ENCODE results near the gene SPATA2. TPM values are rescaled to one million over a fixed set of nuclear protein-coding genes. Genes with fewer than 3 reads are reported as not detected.

SPATA2 gene
- total and polyA plus RNA-seq, 2 donors (not counting 3 experiments of a cell fraction or from before 2014, with no cell fraction given) = 4.9 to 6.1 TPM

DNA sequence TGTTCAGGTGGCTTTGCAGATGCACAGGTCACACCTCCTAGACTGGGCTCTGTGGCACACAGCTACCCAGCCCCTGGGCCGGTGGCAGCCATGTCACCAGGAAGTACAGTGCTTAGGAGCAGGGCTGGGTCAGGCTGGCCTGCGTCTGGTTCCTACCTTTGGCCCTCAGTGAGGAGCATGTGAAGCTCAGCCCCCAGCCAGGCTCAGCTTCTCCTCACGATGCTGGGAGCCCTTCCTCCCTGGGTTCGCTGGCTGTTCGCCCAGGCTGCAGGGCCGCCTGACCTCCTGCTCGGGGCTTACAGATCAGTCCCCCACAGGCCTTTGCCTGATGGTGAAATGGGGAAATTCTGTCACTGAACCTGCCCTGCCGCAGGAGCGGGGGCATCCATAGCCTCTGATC is 23.1 kb downstream of the SPATA2 start:
- no peaks in the 10 kb centered on the region for H3K9me3 ChIP-seq (replicated peaks; ENCODE audit: control insufficient read depth, insufficient read depth, low read length)
- no peaks in the 10 kb centered on the region for H3K36me3 ChIP-seq (ENCODE audit: control insufficient read depth in 2 of 2, extremely low read depth in 1 of 2, insufficient read depth in 2 of 2, low read length in 2 of 2)
- DNase-seq (ENCODE audit: low read depth, low spot score) (no peak), FAIRE-seq (no peak)
- no peaks in the 10 kb centered on the region for H4K20me1 ChIP-seq (replicated peaks; ENCODE audit: control insufficient read depth, extremely low read depth, insufficient read depth, low read length)
- peaks cover 20% of the 10 kb centered on the region for H3K4me1 ChIP-seq (ENCODE audit: control insufficient read depth, extremely low read depth, insufficient read depth, low read length)
- dilution Hi-C loops (cut with MboI; ENCODE audit: extremely low pct_ligation_motif_present, low sequenced_read_pairs) = no loop called here
- no peak overlapping the region for H3K4me2 ChIP-seq (ENCODE audit: insufficient read depth, low read length)
- ChIA-PET CTCF (interaction anchor here (0.6 to 6.6 kb wide), 5 partner anchors 10 to 351 kb away, joined by 3 to 60 read pairs (median 4); no protein-coding TSS in a partner anchor), POLR2A (no interaction called here)
- TF ChIP-seq POLR2AphosphoS5 (IDR thresholded peaks at IDR 0.05; ENCODE audit: insufficient read depth, low read depth, low read length) (no peak), FOS (IDR thresholded peaks at IDR 0.05; ENCODE audit: borderline replicate concordance, insufficient read depth, low read length) (no peak), MYC (IDR thresholded peaks at IDR 0.05; ENCODE audit: low read depth, low read length) (no peak), EZH2 (IDR thresholded peaks at IDR 0.05; ENCODE audit: borderline replicate concordance, low read depth, low read length, severe bottlenecking) (no peak)
- H3K9me1 ChIP-seq (replicated peaks; ENCODE audit: control insufficient read depth, extremely low read depth, insufficient read depth, low read length) = no peaks in the 10 kb centered on the region
- H3K9ac ChIP-seq (replicated peaks; ENCODE audit: extremely low read depth, insufficient read depth, low read length) = no peak overlapping the region
- H3K4me3 ChIP-seq (replicated peaks in 1 of 3; ENCODE audit: insufficient read depth in 1 of 3, low read depth in 1 of 3, low read length in 3 of 3) = no peak overlapping the region
- no peaks in the 10 kb centered on the region for H3K79me2 ChIP-seq (ENCODE audit: control insufficient read depth, insufficient read depth, low read length)
- BruUV-seq (replicated peaks) = no TSS peak
- intact Hi-C loops (cut with micrococcal nuclease) = no loop called here
- H3K27me3 ChIP-seq (ENCODE audit: control insufficient read depth in 2 of 2, insufficient read depth in 2 of 2, low read length in 2 of 2) = no peaks in the 10 kb centered on the region
- H3K27ac ChIP-seq (ENCODE audit: insufficient read depth, low read depth, low read length) = no peak overlapping the region
- no peak overlapping the region for H2AFZ ChIP-seq (ENCODE audit: low read depth, low read length)

DNA sequence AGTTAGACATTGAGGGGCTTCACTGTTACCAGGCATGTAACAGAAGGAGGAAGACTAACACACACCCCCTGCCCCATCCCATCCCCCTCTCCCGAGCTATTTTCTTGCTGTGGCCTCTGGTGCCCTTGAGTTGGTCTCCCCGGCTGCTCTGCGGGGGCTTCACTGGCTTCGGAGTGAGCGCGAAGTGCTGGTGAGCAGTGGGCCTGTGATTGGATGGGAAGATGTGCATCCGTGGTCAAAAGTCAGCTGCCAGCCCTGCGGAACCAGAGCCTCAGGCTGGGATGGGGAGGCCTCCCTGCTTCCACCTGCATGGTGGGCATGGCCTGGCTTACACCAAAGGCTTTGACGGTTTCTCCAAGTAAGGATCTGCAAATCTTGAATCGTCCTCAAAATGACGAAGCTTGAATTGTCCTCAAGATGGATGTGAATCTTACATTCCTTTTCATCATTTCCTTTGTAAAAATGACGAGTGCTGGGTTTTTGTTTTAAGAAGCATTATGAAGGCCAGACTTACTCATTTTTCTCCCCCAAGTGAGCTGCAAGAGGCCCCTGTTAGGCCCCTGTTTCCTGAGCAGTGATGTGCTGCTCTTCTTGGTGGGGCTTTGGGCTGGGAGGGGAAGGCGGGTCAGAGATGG is 23.7 kb downstream of the SPATA2 start:
- ChIA-PET CTCF (interaction anchor here (0.5 to 6.6 kb wide), 8 partner anchors 10 to 350 kb away, joined by 3 to 60 read pairs (median 4); no protein-coding TSS in a partner anchor), POLR2A (no interaction called here)
- no TSS peak for BruUV-seq (replicated peaks)
- H3K4me3 ChIP-seq (replicated peaks in 1 of 3; ENCODE audit: insufficient read depth in 1 of 3, low read depth in 1 of 3, low read length in 3 of 3) = no peak overlapping the region
- H3K27me3 ChIP-seq (ENCODE audit: control insufficient read depth in 2 of 2, insufficient read depth in 2 of 2, low read length in 2 of 2) = no peaks in the 10 kb centered on the region
- DNase-seq (ENCODE audit: low read depth, low spot score) (no peak), FAIRE-seq (no peak)
- TF ChIP-seq GATA2 (IDR thresholded peaks at IDR 0.05; ENCODE audit: insufficient read depth, insufficient read length, low read depth, low read length) = no peak
- no peak for TF ChIP-seq JUN (IDR thresholded peaks at IDR 0.05; ENCODE audit: borderline replicate concordance, insufficient read depth, insufficient read length, low read depth)
- TF ChIP-seq POLR2AphosphoS5 (IDR thresholded peaks at IDR 0.05; ENCODE audit: insufficient read depth, low read depth, low read length) = no peak
- TF ChIP-seq, protein P1, sequence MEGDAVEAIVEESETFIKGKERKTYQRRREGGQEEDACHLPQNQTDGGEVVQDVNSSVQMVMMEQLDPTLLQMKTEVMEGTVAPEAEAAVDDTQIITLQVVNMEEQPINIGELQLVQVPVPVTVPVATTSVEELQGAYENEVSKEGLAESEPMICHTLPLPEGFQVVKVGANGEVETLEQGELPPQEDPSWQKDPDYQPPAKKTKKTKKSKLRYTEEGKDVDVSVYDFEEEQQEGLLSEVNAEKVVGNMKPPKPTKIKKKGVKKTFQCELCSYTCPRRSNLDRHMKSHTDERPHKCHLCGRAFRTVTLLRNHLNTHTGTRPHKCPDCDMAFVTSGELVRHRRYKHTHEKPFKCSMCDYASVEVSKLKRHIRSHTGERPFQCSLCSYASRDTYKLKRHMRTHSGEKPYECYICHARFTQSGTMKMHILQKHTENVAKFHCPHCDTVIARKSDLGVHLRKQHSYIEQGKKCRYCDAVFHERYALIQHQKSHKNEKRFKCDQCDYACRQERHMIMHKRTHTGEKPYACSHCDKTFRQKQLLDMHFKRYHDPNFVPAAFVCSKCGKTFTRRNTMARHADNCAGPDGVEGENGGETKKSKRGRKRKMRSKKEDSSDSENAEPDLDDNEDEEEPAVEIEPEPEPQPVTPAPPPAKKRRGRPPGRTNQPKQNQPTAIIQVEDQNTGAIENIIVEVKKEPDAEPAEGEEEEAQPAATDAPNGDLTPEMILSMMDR (IDR thresholded peaks at IDR 0.05; ENCODE audit: extremely low read depth in 1 of 2, insufficient read depth in 1 of 2, low read depth in 1 of 2, low read length in 2 of 2) = no peak
- no peak for TF ChIP-seq MYC (IDR thresholded peaks at IDR 0.05; ENCODE audit: low read depth, low read length)
- TF ChIP-seq, protein P2, sequence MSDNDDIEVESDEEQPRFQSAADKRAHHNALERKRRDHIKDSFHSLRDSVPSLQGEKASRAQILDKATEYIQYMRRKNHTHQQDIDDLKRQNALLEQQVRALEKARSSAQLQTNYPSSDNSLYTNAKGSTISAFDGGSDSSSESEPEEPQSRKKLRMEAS (IDR thresholded peaks at IDR 0.05; ENCODE audit: insufficient read depth, insufficient read length) = no peak
- no peak for TF ChIP-seq FOS (IDR thresholded peaks at IDR 0.05; ENCODE audit: borderline replicate concordance, insufficient read depth, low read length)
- TF ChIP-seq EZH2 (IDR thresholded peaks at IDR 0.05; ENCODE audit: borderline replicate concordance, low read depth, low read length, severe bottlenecking) = no peak
- TF ChIP-seq POLR2A (IDR thresholded peaks at IDR 0.05; ENCODE audit: low read depth, low read length) = no peak
- H3K4me1 ChIP-seq (ENCODE audit: control insufficient read depth, extremely low read depth, insufficient read depth, low read length) = peaks cover 20% of the 10 kb centered on the region
- no peaks in the 10 kb centered on the region for H3K79me2 ChIP-seq (ENCODE audit: control insufficient read depth, insufficient read depth, low read length)
- intact Hi-C loops (cut with micrococcal nuclease) = no loop called here
- H3K36me3 ChIP-seq (ENCODE audit: control insufficient read depth in 2 of 2, extremely low read depth in 1 of 2, insufficient read depth in 2 of 2, low read length in 2 of 2) = no peaks in the 10 kb centered on the region
- no peak overlapping the region for H3K9ac ChIP-seq (replicated peaks; ENCODE audit: extremely low read depth, insufficient read depth, low read length)
- no peaks in the 10 kb centered on the region for H3K9me1 ChIP-seq (replicated peaks; ENCODE audit: control insufficient read depth, extremely low read depth, insufficient read depth, low read length)
- H3K4me2 ChIP-seq (ENCODE audit: insufficient read depth, low read length) = no peak overlapping the region
- H2AFZ ChIP-seq (ENCODE audit: low read depth, low read length) = peak overlapping the region; percentile 7
- dilution Hi-C loops (cut with MboI; ENCODE audit: extremely low pct_ligation_motif_present, low sequenced_read_pairs) = no loop called here
- no peaks in the 10 kb centered on the region for H3K9me3 ChIP-seq (replicated peaks; ENCODE audit: control insufficient read depth, insufficient read depth, low read length)
- H3K27ac ChIP-seq (ENCODE audit: insufficient read depth, low read depth, low read length) = no peak overlapping the region
- no peaks in the 10 kb centered on the region for H4K20me1 ChIP-seq (replicated peaks; ENCODE audit: control insufficient read depth, extremely low read depth, insufficient read depth, low read length)

Measured in endothelial cell of umbilical vein (primary cell).